Stimulated activated CD8-positive, alpha-beta memory T cell treated with anti-CD3 and anti-CD28 coated beads, Interleukin-12 subunit alpha, Interleukin-12 subunit beta, amount 100 ng/mL, for 1 hour (primary cell): ENCODE measurements around the gene NID1.
"Not testable (repeated sequence)": the region's sequence is repeated elsewhere in the genome, so short reads cannot be mapped to it uniquely, and the experiment has no call there.

Experiments used
- DNase-seq: peaks from one replicate; pipeline ENCODE4 v3.0.0-alpha.2; 2020; ENCODE audit warnings: low read depth

Gene NID1

GRCh38 chr1:236030534-236030933 is 34.4 kb downstream of the NID1 start:
- DNase-seq: no peak

- no peak for DNase-seq
Observed at GRCh38 chr1:236029428-236029940, 35.4 kb downstream of the NID1 start.

DNA sequence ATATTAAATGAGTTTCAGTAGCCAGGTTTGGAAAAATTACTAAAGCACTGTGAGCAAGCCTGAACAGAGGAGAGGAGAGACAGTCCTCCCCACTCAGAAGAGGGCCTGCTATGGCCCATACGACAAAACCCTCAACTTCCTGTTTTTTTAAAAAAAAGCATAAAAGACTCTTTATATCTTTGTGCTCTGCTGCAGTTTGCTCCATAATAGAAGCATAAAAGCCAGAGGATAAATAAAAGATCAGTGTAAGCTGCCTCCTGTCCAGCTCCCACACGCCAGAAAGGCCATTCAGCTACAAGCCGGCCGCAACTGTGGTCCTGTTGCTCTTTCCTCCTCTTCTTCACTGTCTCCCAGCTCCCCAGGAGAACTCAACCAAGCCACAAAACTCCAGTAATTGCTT is 37.8 kb downstream of the NID1 start:
- no peak for DNase-seq

- no peak for DNase-seq
Observed at GRCh38 chr1:236025836-236026235, 39.1 kb downstream of the NID1 start.

- no peak for DNase-seq
Observed at GRCh38 chr1:236024641-236025040, 40.2 kb downstream of the NID1 start.

- no peak for DNase-seq
Observed at GRCh38 chr1:236023926-236024565, 40.8 kb downstream of the NID1 start.

- no peak for DNase-seq
Observed at GRCh38 chr1:236021424-236022135, 43.3 kb downstream of the NID1 start.

GRCh38 chr1:236020359-236021219 is 44.3 kb downstream of the NID1 start:
- DNase-seq: no peak

- no peak for DNase-seq
Observed at GRCh38 chr1:236018885-236019453, 45.9 kb downstream of the NID1 start.

- DNase-seq: no peak
Observed at GRCh38 chr1:236016782-236017400, 48.0 kb downstream of the NID1 start.

DNA sequence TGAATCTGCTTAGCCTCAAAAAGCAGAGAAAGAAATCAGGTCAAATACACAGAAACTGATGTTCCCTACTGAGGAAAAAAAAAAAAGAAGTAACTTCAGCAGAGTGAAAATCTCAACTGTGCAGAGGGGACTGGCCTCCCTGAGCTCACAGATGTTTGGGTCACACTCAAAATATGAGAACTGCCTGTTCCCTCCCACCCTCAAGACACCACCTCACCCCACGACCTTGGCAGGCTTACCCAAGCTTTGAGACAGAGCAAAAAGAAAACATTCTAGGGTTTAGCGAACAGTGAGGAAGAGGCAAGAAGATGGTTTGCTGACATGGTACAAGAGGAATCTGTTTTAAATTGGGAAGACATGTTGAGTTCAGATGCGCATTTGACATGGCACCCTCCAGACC is 48.8 kb downstream of the NID1 start:
- DNase-seq: no peak

- DNase-seq: no peak
Observed at GRCh38 chr1:236015539-236015938, 49.4 kb downstream of the NID1 start.

DNA sequence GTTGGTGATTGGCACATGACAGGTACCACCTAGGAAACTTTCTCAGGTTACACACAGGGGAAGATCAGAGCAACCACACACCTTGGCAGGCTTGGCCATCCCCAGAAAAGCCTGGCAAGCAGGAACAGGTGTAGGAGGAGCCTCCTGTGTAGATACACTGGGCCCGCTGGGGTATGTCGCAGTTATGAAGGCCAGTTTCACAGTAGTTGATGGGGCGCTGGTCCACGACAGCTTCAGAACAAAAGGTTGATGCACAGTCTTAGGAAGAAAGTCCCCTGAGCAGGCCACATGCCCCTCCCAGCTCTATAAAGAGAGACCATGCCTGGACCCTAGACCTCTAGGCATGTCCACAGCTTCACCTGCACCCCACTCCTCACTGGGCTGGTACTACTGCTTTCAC is 51.6 kb downstream of the NID1 start:
- DNase-seq: no peak

DNA sequence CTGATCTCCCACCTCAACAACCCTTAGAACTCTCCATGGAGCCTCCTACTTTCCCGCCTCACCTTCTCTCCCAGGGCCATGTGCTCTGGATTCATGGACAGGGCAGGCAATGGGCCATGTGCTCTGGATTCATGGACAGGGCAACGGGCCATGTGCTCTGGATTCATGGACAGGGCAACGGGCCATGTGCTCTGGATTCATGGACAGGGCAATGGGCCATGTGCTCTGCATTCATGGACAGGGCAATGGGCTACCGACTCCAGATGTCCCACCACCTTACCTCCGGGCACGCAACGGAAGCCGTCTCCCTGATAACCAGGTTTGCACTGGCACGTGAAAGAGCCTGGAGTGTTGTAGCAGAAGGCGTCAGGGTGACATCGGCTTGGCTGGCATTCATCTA is 53.2 kb downstream of the NID1 start:
- DNase-seq: no peak

DNA sequence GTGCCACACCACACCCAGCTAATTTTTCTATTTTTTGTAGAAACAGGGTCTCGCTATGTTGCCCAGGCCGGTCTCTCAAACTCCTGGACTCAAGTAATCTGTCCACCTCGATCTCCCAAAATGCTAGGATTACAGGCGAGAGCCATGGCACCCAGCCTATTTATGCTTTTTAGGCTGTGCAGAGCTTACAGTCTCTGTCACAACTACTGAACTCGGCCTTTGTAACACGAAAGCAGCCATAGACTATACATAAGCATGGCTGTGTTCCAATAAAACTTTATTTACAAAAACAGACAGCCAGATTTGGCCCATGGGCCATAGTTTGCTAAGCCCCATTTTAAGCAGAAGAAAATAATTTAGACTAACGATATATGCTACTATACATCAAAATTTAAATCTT is 54.4 kb downstream of the NID1 start:
- DNase-seq: no peak

DNA sequence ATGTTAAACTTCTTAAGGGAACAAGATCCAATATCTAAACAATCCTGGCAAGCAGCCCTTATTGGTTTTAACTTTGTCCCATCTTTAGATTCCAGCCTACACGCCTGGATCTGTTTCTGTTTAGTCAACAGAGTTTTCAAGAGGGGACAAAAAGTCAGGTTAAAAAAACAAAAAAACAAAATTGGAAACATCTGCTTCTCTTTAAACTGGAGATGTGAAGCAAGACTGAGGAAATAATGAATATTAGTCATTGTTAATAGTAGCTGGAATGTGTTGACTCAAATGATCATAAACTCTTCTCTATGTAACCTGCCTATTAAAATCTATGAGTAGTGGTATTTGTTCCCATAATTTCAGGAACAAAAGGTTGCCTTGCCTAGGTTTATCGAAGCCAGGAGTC is 55.0 kb downstream of the NID1 start:
- DNase-seq: no peak

DNA sequence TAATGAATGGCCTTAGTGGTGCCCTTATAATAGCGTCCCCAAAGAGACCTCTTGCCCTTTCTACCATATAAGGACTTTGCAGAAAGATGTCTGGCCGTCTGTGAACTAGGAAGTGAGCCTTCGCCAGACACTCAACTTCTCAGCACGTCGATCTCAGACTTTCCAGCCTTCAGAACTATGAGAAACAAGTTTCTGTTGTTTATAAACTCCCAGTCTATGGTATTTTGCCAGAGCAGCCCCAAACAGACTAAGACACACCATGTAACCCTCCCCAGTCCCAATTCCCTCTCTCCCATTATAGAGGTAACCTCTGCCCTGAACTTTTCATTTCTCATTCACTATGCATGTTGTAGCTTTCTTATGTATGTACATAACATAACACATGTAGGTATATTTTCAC is 55.7 kb downstream of the NID1 start:
- no peak for DNase-seq

- DNase-seq: no peak
Observed at GRCh38 chr1:236007781-236008180, 57.1 kb downstream of the NID1 start.

DNA sequence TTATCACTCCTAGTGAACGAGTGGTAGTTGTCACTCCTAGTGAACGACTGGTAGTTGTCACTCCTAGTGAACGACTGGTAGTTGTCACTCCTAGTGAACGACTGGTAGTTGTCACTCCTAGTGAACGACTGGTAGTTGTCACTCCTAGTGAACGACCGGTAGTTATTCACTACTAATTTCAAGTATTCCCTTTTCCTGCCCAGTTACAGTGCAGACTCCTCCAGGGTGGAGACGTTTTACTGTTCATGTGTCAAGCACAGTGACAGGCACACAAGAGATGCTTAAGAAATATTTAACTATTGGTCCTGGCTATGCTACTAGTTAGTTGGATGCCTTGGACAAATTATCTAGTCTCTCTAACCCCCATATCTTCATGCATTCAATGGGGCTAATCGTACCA is 61.8 kb downstream of the NID1 start:
- DNase-seq: not testable (repeated sequence)

GRCh38 chr1:236002572-236002971 is 62.3 kb downstream of the NID1 start:
- DNase-seq: no peak

- no peak for DNase-seq
Observed at GRCh38 chr1:236002025-236002390, 62.9 kb downstream of the NID1 start.

- DNase-seq: no peak
Observed at GRCh38 chr1:236000781-236001180, 64.1 kb downstream of the NID1 start.
